Prostate gland (tissue), 2 donors: Measurements from ENCODE around the gene PTDSS2. TPM values are rescaled to one million over a fixed set of nuclear protein-coding genes. Genes with fewer than 3 reads are reported as not detected.
"Not testable (repeated sequence)": the region's sequence is repeated elsewhere in the genome, so short reads cannot be mapped to it uniquely, and the experiment has no call there.

Experiments
- DNase-seq: peaks from one replicate; pipeline ENCODE4 v3.0.0-alpha.2; 2019; ENCODE audit warnings: low spot score
- H3K27ac ChIP-seq, 2 donors: fragments of 200-600 bp; sonication (generic); 2 replicates each; pipeline ENCODE4 v1.5.1; 2017 to 2019
- H3K27me3 ChIP-seq: fragments of 200-600 bp; sonication (generic); replicated peaks from 2 replicates; pipeline ENCODE4 v1.5.1; 2019; ENCODE audit not compliant: insufficient read depth
- H3K36me3 ChIP-seq, 2 donors: fragments of 200-600 bp; sonication (generic); 1 replicate in 1 of 2; 2 replicates in 1 of 2; pipeline versions ENCODE4 v1.5.1 to v1.8.1; 2017 to 2019
- H3K4me1 ChIP-seq: fragments of 200-600 bp; sonication (generic); replicated peaks from 2 replicates; pipeline ENCODE4 v1.5.1; 2019
- H3K4me3 ChIP-seq, 2 donors: fragments of 200-600 bp; sonication (generic); 2 replicates each; pipeline ENCODE4 v1.5.1; 2017 to 2019
- H3K9me3 ChIP-seq: fragments of 200-600 bp; sonication (generic); 2 replicates; pipeline ENCODE4 v1.5.1; 2017
- POLR2A ChIP-seq: fragments of 450-650 bp; IDR thresholded peaks from one replicate; pipeline ENCODE4 v1.6.1; 2016; ENCODE audit warnings: antibody characterized with exemption, mild to moderate bottlenecking
- POLR2AphosphoS5 ChIP-seq: sonication (generic); formaldehyde crosslinking; IDR thresholded peaks from one replicate; pipeline ENCODE4 v1.6.1; 2017; ENCODE audit warnings: antibody characterized with exemption
- WGBS: methylation state at CpG from one replicate; pipeline ENCODE4 v1.1.5; 2018; 5-methylcytosine and 5-hydroxymethylcytosine counted together
- intact Hi-C: fragments of 100-400 bp; cut with DNase I; formaldehyde crosslinking; loops from one replicate; pipeline ENCODE4 v1.14.2; 2022
- total RNA-seq, 2 donors: library from RNA; depleted of rRNA; stranded (reverse); fragments of >200 nt; gene quantifications; one replicate each; pipeline ENCODE4 v1.1.0, GENCODE V29; 2016
- TF ChIP-seq, protein P1 (sequence below), 4 experiments: fragments of 200-600 bp in 2 of 4; fragments of 450-650 bp in 2 of 4; sonication (generic) in 2 of 4; IDR thresholded peaks; 1 replicate in 3 of 4; 2 replicates in 1 of 4; pipeline ENCODE4 v1.5.1; 2016 to 2019; ENCODE audit warnings: antibody characterized with exemption in 4 of 4, mild to moderate bottlenecking in 2 of 4, moderate library complexity in 2 of 4

Gene PTDSS2
- total RNA-seq, 2 donors from 2014 or later, result 46.3 to 50.3 TPM

DNA sequence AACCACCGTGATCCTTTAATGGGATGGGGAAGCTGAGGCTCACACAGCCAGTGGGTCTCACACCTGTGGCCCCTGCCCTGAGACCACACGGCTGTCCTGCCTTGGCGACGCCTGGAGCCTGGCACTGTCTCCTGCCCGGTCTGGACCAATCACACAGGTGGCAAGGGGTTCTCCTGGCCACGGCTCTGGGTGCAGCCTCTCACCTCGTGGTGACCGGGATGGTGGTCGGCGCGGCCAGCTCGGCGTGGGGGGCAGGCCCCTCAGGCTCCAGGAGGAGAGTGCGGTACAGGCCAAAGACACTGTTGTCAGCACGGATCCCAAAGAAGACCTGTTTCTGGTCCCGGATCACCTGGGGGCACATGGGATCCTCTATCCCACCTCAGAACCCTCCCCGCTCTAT, 17.0 kb upstream of the PTDSS2 start:
- Histone ChIP-seq H3K4me1 (no peaks in the 10 kb centered on the region), H3K4me3 (no peak overlapping the region), H3K9me3 (no peaks in the 10 kb centered on the region), H3K27me3 (no peaks in the 10 kb centered on the region), H3K27ac (no peak overlapping the region), H3K36me3 (no peaks in the 10 kb centered on the region)
- intact Hi-C loops, result no loop called here
- no peak for TF ChIP-seq POLR2A
- no peak for TF ChIP-seq POLR2AphosphoS5
- TF ChIP-seq, protein P1, sequence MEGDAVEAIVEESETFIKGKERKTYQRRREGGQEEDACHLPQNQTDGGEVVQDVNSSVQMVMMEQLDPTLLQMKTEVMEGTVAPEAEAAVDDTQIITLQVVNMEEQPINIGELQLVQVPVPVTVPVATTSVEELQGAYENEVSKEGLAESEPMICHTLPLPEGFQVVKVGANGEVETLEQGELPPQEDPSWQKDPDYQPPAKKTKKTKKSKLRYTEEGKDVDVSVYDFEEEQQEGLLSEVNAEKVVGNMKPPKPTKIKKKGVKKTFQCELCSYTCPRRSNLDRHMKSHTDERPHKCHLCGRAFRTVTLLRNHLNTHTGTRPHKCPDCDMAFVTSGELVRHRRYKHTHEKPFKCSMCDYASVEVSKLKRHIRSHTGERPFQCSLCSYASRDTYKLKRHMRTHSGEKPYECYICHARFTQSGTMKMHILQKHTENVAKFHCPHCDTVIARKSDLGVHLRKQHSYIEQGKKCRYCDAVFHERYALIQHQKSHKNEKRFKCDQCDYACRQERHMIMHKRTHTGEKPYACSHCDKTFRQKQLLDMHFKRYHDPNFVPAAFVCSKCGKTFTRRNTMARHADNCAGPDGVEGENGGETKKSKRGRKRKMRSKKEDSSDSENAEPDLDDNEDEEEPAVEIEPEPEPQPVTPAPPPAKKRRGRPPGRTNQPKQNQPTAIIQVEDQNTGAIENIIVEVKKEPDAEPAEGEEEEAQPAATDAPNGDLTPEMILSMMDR (IDR thresholded peaks at IDR 0.05), result no peak
- DNase-seq, result no peak
- 94% methylated on average over 17 of the region's 17 CpGs for WGBS

DNA sequence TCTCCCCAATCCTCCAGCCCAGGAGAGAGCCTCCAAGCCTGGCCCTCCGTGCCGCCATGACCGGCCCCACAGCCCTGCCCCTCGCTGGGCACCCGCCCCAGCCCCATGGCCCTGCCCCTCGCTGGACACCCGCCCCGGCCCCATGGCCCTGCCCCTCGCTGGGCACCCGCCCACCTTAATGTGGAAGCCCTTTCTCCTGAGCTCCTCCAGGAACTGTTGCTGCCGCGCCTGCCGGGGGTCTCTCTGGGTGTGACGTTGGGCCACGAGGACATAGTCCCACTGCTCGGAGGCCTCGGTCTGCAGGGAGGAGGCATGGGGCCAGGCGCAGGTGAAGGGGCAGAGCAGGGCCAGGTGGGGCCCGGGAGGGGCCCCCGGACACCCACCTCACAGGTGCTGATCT, 16.4 kb upstream of the PTDSS2 start:
- no peak for DNase-seq
- H3K4me1 ChIP-seq, result no peaks in the 10 kb centered on the region
- intact Hi-C loops, result no loop called here

DNA sequence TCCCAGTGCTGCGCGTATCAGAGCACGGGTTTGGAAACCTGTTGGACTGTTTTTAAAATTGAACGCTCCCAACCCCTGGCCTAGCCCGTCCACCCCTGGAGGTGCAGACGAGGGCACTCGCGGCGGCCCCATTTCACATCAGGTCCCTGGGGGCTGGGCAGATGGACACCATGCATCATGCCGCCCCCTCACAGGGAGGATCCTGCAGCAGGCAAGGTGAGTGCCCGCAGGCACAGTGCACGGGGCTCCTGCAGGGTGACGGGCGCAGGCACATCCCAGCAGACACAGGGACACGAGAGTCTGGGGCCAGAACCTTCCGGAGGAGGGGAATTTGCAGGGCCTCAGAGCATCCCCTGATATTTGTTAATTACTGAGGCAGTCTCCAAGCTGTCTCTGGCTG, 15.6 kb upstream of the PTDSS2 start:
- DNase-seq, result no peak

More for the DNA sequence above, 16.4 kb upstream of the PTDSS2 start:
- WGBS, result 93% methylated on average over 20 of the region's 20 CpGs
- no peaks in the 10 kb centered on the region for H3K36me3 ChIP-seq
- no peak overlapping the region for H3K4me3 ChIP-seq
- H3K9me3 ChIP-seq, result no peaks in the 10 kb centered on the region
- H3K27me3 ChIP-seq, result no peaks in the 10 kb centered on the region
- no peak overlapping the region for H3K27ac ChIP-seq
- no peak for TF ChIP-seq POLR2A
- TF ChIP-seq POLR2AphosphoS5, result no peak
- TF ChIP-seq, protein P1 (IDR thresholded peaks at IDR 0.05), result no peak

GRCh38 chr11:434999-435740, 14.9 kb upstream of the PTDSS2 start:
- H3K4me3 ChIP-seq, H3K27ac ChIP-seq, H3K36me3 ChIP-seq, intact Hi-C loops, H3K27me3 ChIP-seq, H3K9me3 ChIP-seq, DNase-seq, H3K4me1 ChIP-seq: not testable (repeated sequence)
- 95% methylated on average over 1 of the region's 1 CpG for WGBS

More for the DNA sequence above, 15.6 kb upstream of the PTDSS2 start:
- no peak for TF ChIP-seq POLR2AphosphoS5
- TF ChIP-seq POLR2A, result no peak
- TF ChIP-seq, protein P1 (IDR thresholded peaks at IDR 0.05), result no peak
- WGBS, result 86% methylated on average over 15 of the region's 16 CpGs
- no peaks in the 10 kb centered on the region for H3K4me1 ChIP-seq
- H3K27ac ChIP-seq, result no peak overlapping the region
- no peak overlapping the region for H3K4me3 ChIP-seq
- no peaks in the 10 kb centered on the region for H3K36me3 ChIP-seq
- no peaks in the 10 kb centered on the region for H3K9me3 ChIP-seq
- no peaks in the 10 kb centered on the region for H3K27me3 ChIP-seq
- intact Hi-C loops, result no loop called here

DNA sequence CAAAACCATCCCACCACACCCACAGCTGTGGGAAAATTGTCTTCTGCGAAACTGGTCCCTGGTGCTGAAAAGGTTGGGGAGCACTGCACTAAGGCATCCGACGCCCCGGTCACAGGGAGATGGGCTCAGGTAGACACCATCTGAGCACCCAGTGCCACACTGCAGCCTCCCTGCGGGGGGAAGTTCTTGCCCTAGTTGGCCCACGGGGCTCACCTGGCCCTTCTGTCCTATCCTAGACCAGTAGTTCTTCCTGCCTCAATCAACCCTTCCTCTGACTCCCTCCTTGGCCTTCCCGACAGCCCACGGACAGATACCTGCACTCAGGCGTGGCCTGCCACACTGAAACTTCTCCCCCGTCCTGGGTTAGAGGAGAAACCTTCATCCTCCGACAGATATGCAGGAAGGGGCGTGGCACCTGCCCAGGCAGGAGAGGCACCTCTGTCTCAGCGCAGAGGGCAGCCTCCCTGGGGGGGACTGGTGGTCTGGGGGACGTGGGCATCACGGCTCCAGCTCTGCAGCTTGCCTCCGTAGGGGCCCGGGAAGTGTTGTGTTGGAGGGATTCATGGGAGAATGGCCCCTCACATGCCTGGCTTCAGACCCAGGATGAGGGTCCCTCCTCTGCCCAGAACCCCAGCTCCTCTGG, 12.7 kb upstream of the PTDSS2 start:
- Histone ChIP-seq H3K4me3 (no peak overlapping the region), H3K9me3 (no peaks in the 10 kb centered on the region), H3K36me3 (no peaks in the 10 kb centered on the region), H3K4me1 (no peaks in the 10 kb centered on the region), H3K27me3 (no peaks in the 10 kb centered on the region), H3K27ac (no peak overlapping the region)
- DNase-seq, result no peak
- intact Hi-C loops, result no loop called here
- TF ChIP-seq, protein P1 (IDR thresholded peaks at IDR 0.05), result no peak
- no peak for TF ChIP-seq POLR2A
- 89% methylated on average over 17 of the region's 17 CpGs for WGBS
